ENCODE results near the gene KXD1.

GRCh38 chr19:18610556-18611326, 53.1 kb downstream of the KXD1 start:
- TF ChIP-seq CTCF (IDR thresholded peaks at IDR 0.05) (no peak), POLR2A (IDR thresholded peaks at IDR 0.05) (no peak)
